ENCODE results near the gene ZFAND3.

- TF ChIP-seq CTCF (IDR thresholded peaks at IDR 0.05; ENCODE audit: borderline replicate concordance, extremely low read depth, low read length, poor library complexity, severe bottlenecking) (no peak), EZH2 (IDR thresholded peaks at IDR 0.05; ENCODE audit: borderline replicate concordance, low read depth, low read length, severe bottlenecking) (no peak)
Observed at GRCh38 chr6:38056361-38056760, 236.8 kb downstream of the ZFAND3 start.
